ENCODE data around the gene VPREB3.

The VPREB3 gene

DNA sequence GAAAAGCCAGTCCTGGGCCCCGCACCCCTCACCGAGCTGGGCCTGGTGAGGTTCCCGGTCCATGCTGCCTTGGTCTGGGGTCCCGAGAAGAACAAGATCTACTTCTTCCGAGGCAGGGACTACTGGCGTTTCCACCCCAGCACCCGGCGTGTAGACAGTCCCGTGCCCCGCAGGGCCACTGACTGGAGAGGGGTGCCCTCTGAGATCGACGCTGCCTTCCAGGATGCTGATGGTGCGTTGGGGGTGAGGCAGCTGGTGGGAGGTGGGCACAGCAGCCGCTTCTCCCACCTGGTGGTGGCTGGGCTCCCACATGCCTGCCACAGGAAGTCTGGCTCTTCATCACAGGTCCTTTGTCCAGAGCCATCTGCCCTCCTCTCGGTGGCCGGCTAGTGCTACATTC lies 28.0 kb upstream of the VPREB3 start:
- no peak for DNase-seq

- no peak for DNase-seq
Observed at GRCh38 chr22:23781511-23782183, 27.4 kb upstream of the VPREB3 start.

DNA sequence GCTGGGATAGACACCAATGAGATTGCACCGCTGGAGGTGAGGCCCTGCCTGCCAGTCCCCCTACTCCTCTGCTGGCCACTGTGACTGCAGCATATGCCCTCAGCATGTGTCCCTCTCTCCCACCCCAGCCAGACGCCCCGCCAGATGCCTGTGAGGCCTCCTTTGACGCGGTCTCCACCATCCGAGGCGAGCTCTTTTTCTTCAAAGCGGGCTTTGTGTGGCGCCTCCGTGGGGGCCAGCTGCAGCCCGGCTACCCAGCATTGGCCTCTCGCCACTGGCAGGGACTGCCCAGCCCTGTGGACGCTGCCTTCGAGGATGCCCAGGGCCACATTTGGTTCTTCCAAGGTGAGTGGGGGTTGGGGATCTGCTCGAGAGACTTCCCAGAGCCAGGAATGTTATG lies 26.8 kb upstream of the VPREB3 start:
- DNase-seq = no peak

GRCh38 chr22:23780146-23780748 lies 26.0 kb upstream of the VPREB3 start:
- DNase-seq = no peak

GRCh38 chr22:23779731-23780130 lies 25.5 kb upstream of the VPREB3 start:
- no peak for DNase-seq

- no peak for DNase-seq
Observed at GRCh38 chr22:23779083-23779482, 24.9 kb upstream of the VPREB3 start.

GRCh38 chr22:23778577-23778900 lies 24.3 kb upstream of the VPREB3 start:
- no peak for DNase-seq

- no peak for DNase-seq
Observed at GRCh38 chr22:23777776-23778576, 23.8 kb upstream of the VPREB3 start.

- DNase-seq = no peak
Observed at GRCh38 chr22:23775779-23776375, 21.7 kb upstream of the VPREB3 start.

GRCh38 chr22:23774922-23775436 lies 20.8 kb upstream of the VPREB3 start:
- no peak for DNase-seq

GRCh38 chr22:23774114-23774921 lies 20.1 kb upstream of the VPREB3 start:
- no peak for DNase-seq

- DNase-seq = no peak
Observed at GRCh38 chr22:23773483-23774113, 19.4 kb upstream of the VPREB3 start.

DNA sequence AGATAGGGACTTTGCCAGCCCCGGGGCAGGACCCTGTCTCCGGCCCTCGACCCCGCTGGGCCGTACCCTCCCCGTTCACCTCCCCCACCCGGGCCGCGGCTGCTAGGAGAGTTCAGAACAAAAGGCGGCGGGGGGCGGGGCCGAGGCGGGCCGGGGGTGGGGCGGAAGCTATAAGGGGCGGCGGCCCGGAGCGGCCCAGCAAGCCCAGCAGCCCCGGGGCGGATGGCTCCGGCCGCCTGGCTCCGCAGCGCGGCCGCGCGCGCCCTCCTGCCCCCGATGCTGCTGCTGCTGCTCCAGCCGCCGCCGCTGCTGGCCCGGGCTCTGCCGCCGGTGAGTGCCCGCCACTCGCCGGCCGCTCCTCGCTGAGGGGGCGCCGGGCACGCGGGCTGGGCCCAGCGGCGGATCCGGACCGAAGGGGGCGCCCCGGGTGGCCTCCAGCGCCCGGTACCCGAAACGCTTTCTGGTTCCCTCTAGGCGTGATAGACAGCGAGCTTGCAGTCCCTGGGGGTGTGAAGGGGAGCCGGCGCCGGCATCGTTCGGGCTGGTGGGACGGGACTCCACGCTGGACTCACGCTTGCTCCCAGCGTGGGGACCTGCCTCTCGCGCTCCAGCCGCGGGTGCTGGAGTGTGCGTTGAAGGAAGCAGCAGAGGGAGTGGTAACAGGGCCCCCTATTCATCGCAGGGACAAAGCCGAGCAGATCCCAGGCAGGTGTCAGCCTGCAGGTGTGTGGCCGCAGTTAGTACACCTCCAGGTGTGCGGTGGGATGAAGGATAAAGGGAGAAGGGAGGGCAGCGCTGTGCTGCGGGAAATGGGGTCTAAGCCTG lies 18.6 kb upstream of the VPREB3 start, which contains the start of gene MMP11:
Gene MMP11 (plus strand): TSS at position 201 of the 825 bp plus-strand sequence. CDS start 22 bp downstream, at position 223.
- peak; percentile 39 for DNase-seq

GRCh38 chr22:23772315-23772648 lies 18.1 kb upstream of the VPREB3 start:
- no peak for DNase-seq

- DNase-seq = no peak
Observed at GRCh38 chr22:23769321-23769965, 15.2 kb upstream of the VPREB3 start.

GRCh38 chr22:23767673-23768548 lies 13.7 kb upstream of the VPREB3 start, which contains the start of gene CHCHD10:
TSS of gene CHCHD10 (minus strand) at chr22:23767972. CDS start at chr22:23767874, 98 bp downstream.
- peak; percentile 86 for DNase-seq

- no peak for DNase-seq
Observed at GRCh38 chr22:23767303-23767672, 13.1 kb upstream of the VPREB3 start.

- no peak for DNase-seq
Observed at GRCh38 chr22:23764899-23765881, 11.0 kb upstream of the VPREB3 start.
